Lower lobe of right lung (tissue), 2 donors: ENCODE measurements around the gene BEND4. TPM values are rescaled to one million over a fixed set of nuclear protein-coding genes. Genes with fewer than 3 reads are reported as not detected.

ENCODE experiments used
- ATAC-seq, 2 donors: fragments of 200-7000 bp; cut with Tn5 transposase; one replicate each; pipeline ENCODE4 v1.9.1; 2020 to 2022; ENCODE audit warnings: mild to moderate bottlenecking in 2 of 2, moderate library complexity in 2 of 2
- DNase-seq: peaks from one replicate; pipeline ENCODE4 v3.0.0-alpha.2; 2020
- H3K27ac ChIP-seq: fragments of 200-600 bp; one replicate; pipeline ENCODE4 v1.8.0; 2022
- H3K27me3 ChIP-seq: fragments of 200-600 bp; one replicate; pipeline ENCODE4 v1.8.0; 2022; ENCODE audit warnings: low read depth
- H3K36me3 ChIP-seq: fragments of 200-600 bp; one replicate; pipeline ENCODE4 v1.8.0; 2022; ENCODE audit warnings: mild to moderate bottlenecking
- H3K4me1 ChIP-seq: fragments of 200-600 bp; one replicate; pipeline ENCODE4 v1.8.0; 2022
- H3K4me3 ChIP-seq: fragments of 200-600 bp; one replicate; pipeline ENCODE4 v1.8.0; 2022; ENCODE audit warnings: mild to moderate bottlenecking
- H3K9me3 ChIP-seq: fragments of 200-600 bp; one replicate; pipeline ENCODE4 v1.8.0; 2022
- CTCF ChIP-seq: fragments of 200-600 bp; IDR thresholded peaks from one replicate; pipeline ENCODE4 v1.8.0; 2022; ENCODE audit warnings: antibody characterized with exemption, mild to moderate bottlenecking
- intact Hi-C: fragments of 100-400 bp; cut with DNase I; formaldehyde crosslinking; loops from one replicate; pipeline ENCODE4 v1.11.0; 2022
- total RNA-seq: library from RNA; stranded (reverse); fragmentation: NEBNext Ultra II Directional; extraction: Animal tissue kit (Norgen Biotek cat#: 25700); gene quantifications from one replicate; pipeline ENCODE4 v1.2.1, GENCODE V29; 2021
- donor health status: DM: no; HTN: yes; CAD: no; lungs with severe emphysema.

Gene BEND4
- total RNA-seq, 1 donor from 2014 or later = 1.3 TPM

- Histone ChIP-seq H3K4me3 (no peak overlapping the region), H3K9me3 (no peaks in the 10 kb centered on the region), H3K27me3 (peaks cover 6% of the 10 kb centered on the region), H3K27ac (no peak overlapping the region), H3K36me3 (no peaks in the 10 kb centered on the region), H3K4me1 (no peaks in the 10 kb centered on the region)
- ATAC-seq = no peak
- intact Hi-C loops = no loop called here
- no peak for DNase-seq
- no peak for TF ChIP-seq CTCF
These were observed 8.4 kb downstream of the BEND4 start for GRCh38 chr4:42144028-42144427.

DNA sequence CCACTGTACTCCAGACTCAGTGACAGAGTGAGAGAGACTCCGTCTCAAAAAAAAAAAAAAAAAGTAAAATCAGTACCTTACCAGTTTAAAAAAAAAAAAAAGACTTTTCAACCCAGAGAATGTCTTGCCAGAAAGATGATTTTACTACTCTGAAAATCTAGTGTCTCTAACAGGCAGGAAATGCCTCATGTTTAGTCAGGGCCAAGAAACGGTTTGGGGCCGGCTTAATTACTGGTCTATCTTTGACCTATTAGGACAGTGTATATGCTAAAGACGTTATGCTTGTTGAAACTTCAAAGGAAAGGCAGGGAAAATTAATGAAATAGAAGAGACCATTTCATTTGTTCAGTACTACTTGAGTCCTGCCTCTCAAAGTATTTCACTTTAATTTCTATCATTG, 9.9 kb downstream of the BEND4 start:
- Histone ChIP-seq H3K27ac (no peak overlapping the region), H3K27me3 (no peaks in the 10 kb centered on the region), H3K36me3 (no peaks in the 10 kb centered on the region), H3K4me1 (no peaks in the 10 kb centered on the region), H3K4me3 (no peak overlapping the region), H3K9me3 (no peaks in the 10 kb centered on the region)
- TF ChIP-seq CTCF = no peak
- intact Hi-C loops = no loop called here
- no peak for ATAC-seq
- DNase-seq = no peak

GRCh38 chr4:42136371-42136770, 16.1 kb downstream of the BEND4 start:
- Histone ChIP-seq H3K4me3 (no peak overlapping the region), H3K4me1 (no peaks in the 10 kb centered on the region), H3K27me3 (no peaks in the 10 kb centered on the region), H3K36me3 (no peaks in the 10 kb centered on the region), H3K27ac (no peak overlapping the region), H3K9me3 (no peaks in the 10 kb centered on the region)
- ATAC-seq (no peak), DNase-seq (no peak)
- no peak for TF ChIP-seq CTCF
- intact Hi-C loops = no loop called here

DNA sequence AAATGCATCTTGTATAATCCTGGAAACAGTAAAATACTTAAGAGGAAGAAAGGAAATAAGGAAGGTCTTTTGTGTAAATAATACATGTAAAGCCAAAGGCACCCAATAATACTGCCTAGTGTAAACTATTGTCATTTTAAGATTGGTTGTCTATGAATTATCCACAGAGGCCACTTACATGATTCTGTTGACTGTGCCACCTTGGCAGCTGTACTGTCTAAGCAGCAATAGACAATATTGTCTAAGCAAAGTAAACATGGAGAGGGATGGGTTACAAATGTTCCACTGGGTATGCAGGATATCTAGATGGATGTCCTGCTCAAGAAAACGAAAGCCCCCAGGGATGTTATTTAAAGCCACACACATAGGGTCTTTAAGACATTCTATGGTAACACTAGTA, 19.4 kb downstream of the BEND4 start:
- no peaks in the 10 kb centered on the region for H3K36me3 ChIP-seq
- no peak overlapping the region for H3K4me3 ChIP-seq
- intact Hi-C loops = no loop called here
- no peak for TF ChIP-seq CTCF
- H3K4me1 ChIP-seq = no peaks in the 10 kb centered on the region
- DNase-seq = no peak
- H3K9me3 ChIP-seq = no peaks in the 10 kb centered on the region
- no peaks in the 10 kb centered on the region for H3K27me3 ChIP-seq
- H3K27ac ChIP-seq = no peak overlapping the region
- no peak for ATAC-seq

DNA sequence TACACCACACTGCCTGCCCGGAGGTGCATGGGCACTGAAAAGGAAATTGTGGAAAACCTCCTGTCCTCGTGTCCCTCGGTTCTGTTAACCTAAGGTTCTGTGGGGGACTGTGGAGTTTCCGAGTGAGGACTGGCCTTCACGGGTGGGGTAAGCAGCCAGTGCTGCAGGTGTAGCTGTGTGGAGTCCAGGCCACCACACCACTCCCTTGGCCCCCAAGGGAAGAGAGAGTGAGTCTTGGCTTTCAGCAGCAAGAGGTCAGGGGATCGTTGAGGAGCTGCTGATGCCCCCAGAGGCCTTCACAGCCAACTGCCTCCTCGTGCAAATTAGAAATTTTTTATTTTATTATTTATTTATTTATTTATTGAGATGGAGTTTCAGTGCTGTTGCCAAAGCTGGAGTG, 20.4 kb downstream of the BEND4 start:
- DNase-seq (no peak), ATAC-seq (no peak)
- H3K27me3 ChIP-seq = no peaks in the 10 kb centered on the region
- intact Hi-C loops = no loop called here
- no peaks in the 10 kb centered on the region for H3K9me3 ChIP-seq
- no peak for TF ChIP-seq CTCF
- H3K4me3 ChIP-seq = no peak overlapping the region
- no peak overlapping the region for H3K27ac ChIP-seq
- no peaks in the 10 kb centered on the region for H3K4me1 ChIP-seq
- H3K36me3 ChIP-seq = no peaks in the 10 kb centered on the region

DNA sequence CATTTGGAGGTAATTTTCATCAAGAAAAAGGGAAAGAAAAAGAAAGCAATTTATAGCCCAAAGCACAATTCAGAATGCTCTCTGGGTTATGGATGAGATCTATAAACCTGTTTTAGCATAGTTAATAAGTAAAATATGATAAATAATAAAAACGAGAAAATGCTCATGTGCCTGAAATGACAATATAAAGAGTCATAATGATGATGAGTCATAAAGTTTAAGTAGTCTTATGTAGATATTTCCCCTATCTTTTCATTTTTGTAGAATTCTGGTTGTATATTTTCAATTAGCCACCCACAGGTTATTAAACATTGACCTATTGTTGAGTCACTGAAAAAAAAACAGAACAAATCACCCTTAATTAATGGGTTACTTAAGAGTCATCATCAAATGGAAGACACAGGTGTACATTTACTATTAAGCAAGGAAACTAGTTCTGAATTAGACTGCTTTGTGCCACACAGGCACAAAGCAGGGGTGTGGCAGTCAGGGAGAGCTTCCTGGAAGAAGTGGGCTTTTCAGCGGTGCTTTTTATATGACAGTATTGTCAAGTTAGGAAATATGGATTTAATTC, 29.3 kb downstream of the BEND4 start:
- DNase-seq = no peak
- intact Hi-C loops = no loop called here
- no peak for ATAC-seq
- H3K36me3 ChIP-seq = no peaks in the 10 kb centered on the region
- H3K4me3 ChIP-seq = no peak overlapping the region
- no peak for TF ChIP-seq CTCF
- no peaks in the 10 kb centered on the region for H3K9me3 ChIP-seq
- no peak overlapping the region for H3K27ac ChIP-seq
- no peaks in the 10 kb centered on the region for H3K27me3 ChIP-seq
- no peaks in the 10 kb centered on the region for H3K4me1 ChIP-seq
